Sigmoid colon (tissue), 4 donors: Measurements from ENCODE around the gene C19orf53.

ENCODE experiments used
- EP300 ChIP-seq, 4 donors: sonication (generic); formaldehyde crosslinking; IDR thresholded peaks; one replicate each; pipeline ENCODE4 v1.6.1; 2017; ENCODE audit warnings: antibody characterized with exemption in 4 of 4
- POLR2A ChIP-seq, 2 donors: fragments of 450-650 bp; IDR thresholded peaks; one replicate each; pipeline ENCODE4 v1.6.1; 2016; ENCODE audit warnings: antibody characterized with exemption in 2 of 2, mild to moderate bottlenecking in 2 of 2, moderate library complexity in 2 of 2
- POLR2AphosphoS5 ChIP-seq, 4 donors: sonication (generic); formaldehyde crosslinking; IDR thresholded peaks; one replicate each; pipeline ENCODE4 v1.6.1; 2017; ENCODE audit warnings: antibody characterized with exemption in 4 of 4
- TF ChIP-seq, protein P1 (sequence below), 4 experiments: fragments of 450-650 bp in 3 of 4; fragments of 200-600 bp in 1 of 4; IDR thresholded peaks; one replicate each; pipeline ENCODE4 v1.5.1; 2016 to 2019; ENCODE audit warnings: antibody characterized with exemption in 4 of 4, mild to moderate bottlenecking in 3 of 4, moderate library complexity in 2 of 4

DNA sequence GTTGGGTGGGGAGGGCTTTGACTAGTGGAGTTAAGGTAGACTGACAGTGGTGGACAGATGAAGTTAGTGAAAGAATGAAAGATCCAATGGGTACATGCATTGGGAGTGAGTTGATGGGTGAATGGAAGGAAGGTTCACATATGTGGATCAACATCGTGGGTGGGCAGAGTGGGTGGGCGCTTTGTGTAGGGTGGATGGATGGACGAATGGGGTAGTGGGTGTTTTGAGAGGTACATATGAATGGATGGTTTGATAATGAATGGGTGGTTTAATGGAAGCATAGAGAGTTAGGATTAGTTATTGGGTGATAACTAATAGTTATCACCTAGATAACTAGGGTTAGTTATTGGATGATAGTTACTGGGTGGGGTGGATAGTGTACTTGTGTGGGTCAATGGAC, 32.5 kb downstream of the C19orf53 start:
- TF ChIP-seq, protein P1, sequence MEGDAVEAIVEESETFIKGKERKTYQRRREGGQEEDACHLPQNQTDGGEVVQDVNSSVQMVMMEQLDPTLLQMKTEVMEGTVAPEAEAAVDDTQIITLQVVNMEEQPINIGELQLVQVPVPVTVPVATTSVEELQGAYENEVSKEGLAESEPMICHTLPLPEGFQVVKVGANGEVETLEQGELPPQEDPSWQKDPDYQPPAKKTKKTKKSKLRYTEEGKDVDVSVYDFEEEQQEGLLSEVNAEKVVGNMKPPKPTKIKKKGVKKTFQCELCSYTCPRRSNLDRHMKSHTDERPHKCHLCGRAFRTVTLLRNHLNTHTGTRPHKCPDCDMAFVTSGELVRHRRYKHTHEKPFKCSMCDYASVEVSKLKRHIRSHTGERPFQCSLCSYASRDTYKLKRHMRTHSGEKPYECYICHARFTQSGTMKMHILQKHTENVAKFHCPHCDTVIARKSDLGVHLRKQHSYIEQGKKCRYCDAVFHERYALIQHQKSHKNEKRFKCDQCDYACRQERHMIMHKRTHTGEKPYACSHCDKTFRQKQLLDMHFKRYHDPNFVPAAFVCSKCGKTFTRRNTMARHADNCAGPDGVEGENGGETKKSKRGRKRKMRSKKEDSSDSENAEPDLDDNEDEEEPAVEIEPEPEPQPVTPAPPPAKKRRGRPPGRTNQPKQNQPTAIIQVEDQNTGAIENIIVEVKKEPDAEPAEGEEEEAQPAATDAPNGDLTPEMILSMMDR (IDR thresholded peaks at IDR 0.05) = no peak
- TF ChIP-seq POLR2AphosphoS5 (IDR thresholded peaks at IDR 0.05) (no peak), POLR2A (IDR thresholded peaks at IDR 0.05) (no peak), EP300 (IDR thresholded peaks at IDR 0.05) (no peak)
